Osteoblast (primary cell): ENCODE data around the gene PLXNC1. TPM values are rescaled to one million over a fixed set of nuclear protein-coding genes. Genes with fewer than 3 reads are reported as not detected.

ENCODE experiments used
- DNase-seq: peaks from one replicate; pipeline ENCODE4 v3.0.0; 2011; ENCODE audit warnings: low spot score, mixed read lengths; ENCODE audit not compliant: insufficient read length; ENCODE audit errors: missing footprints
- H2AFZ ChIP-seq: 2 replicates; pipeline ENCODE4 v1.6.0; 2011; ENCODE audit warnings: mild to moderate bottlenecking, low read length
- H3K27ac ChIP-seq: 2 replicates; pipeline ENCODE4 v1.5.1; 2011; ENCODE audit warnings: mild to moderate bottlenecking, low read depth, low read length, moderate library complexity
- H3K27me3 ChIP-seq: 2 replicates; pipeline ENCODE4 v1.6.0; 2012; ENCODE audit warnings: mild to moderate bottlenecking, control low read depth, inconsistent platforms, low read length, moderate library complexity; ENCODE audit not compliant: insufficient read depth
- H3K36me3 ChIP-seq: 2 replicates; pipeline ENCODE4 v1.5.1; 2011; ENCODE audit warnings: mild to moderate bottlenecking, low read length, control low read depth, moderate library complexity; ENCODE audit not compliant: insufficient read depth
- H3K4me1 ChIP-seq: 2 replicates; pipeline ENCODE4 v1.5.1; 2011; ENCODE audit warnings: mild to moderate bottlenecking, low read length, control low read depth, moderate library complexity; ENCODE audit not compliant: insufficient read depth
- H3K4me2 ChIP-seq: 2 replicates; pipeline ENCODE4 v1.6.0; 2011; ENCODE audit warnings: mild to moderate bottlenecking, low read length; ENCODE audit not compliant: insufficient read depth
- H3K4me3 ChIP-seq: fragments of 200-600 bp; sonication (generic); 3 replicates; pipeline ENCODE4 v1.5.1; 2012; ENCODE audit warnings: mild to moderate bottlenecking, low read length, inconsistent platforms; ENCODE audit not compliant: insufficient read depth
- H3K79me2 ChIP-seq: 2 replicates; pipeline ENCODE4 v1.6.0; 2012; ENCODE audit warnings: mild to moderate bottlenecking, low read length, control low read depth, inconsistent platforms; ENCODE audit not compliant: insufficient read depth
- H3K9me3 ChIP-seq: 2 replicates; pipeline ENCODE4 v1.5.1; 2011; ENCODE audit warnings: low read depth, low read length, control low read depth
- H4K20me1 ChIP-seq: 2 replicates; pipeline ENCODE4 v1.6.0; 2012; ENCODE audit warnings: mild to moderate bottlenecking, low read length, control low read depth; ENCODE audit not compliant: insufficient read depth
- total RNA-seq: library from RNA; depleted of rRNA; stranded (reverse); fragments of >200 nt; gene quantifications from 2 replicates; pipeline ENCODE4 v1.2.3, GENCODE V29; 2012
- TF ChIP-seq, protein P1 (sequence below): IDR thresholded peaks from 2 replicates; pipeline ENCODE4 v1.5.1; 2011; ENCODE audit warnings: mild to moderate bottlenecking, low read depth, low read length, moderate library complexity; ENCODE audit errors: extremely low read depth

PLXNC1 gene
- total RNA-seq, 1 donor: 3.3 TPM

DNA sequence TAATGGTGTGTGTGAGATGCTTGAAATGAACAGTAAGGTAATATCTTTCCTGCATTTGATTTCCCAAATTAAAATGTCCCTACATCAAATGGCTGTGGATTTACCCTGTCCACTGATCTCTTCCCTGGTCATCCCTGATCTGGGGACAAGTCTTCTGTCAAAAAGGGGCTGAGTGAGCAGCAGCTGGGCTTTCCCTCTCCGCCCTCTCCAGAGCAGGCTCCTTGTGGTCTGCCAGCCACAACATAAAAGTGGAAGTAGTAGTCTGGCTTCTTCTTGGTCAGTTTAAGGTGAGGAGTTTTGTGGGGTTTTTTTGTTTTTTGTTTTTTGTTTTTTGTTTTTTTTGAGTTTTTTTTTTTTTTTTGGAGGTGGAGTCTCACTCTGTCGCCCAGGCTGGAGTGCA is 25.2 kb upstream of the PLXNC1 start:
- peaks cover 57% of the 10 kb centered on the region for H3K27me3 ChIP-seq
- no peak overlapping the region for H3K4me2 ChIP-seq
- H3K36me3 ChIP-seq: no peaks in the 10 kb centered on the region
- H3K4me1 ChIP-seq: no peaks in the 10 kb centered on the region
- H3K4me3 ChIP-seq: no peak overlapping the region
- H3K27ac ChIP-seq: no peak overlapping the region
- TF ChIP-seq, protein P1, sequence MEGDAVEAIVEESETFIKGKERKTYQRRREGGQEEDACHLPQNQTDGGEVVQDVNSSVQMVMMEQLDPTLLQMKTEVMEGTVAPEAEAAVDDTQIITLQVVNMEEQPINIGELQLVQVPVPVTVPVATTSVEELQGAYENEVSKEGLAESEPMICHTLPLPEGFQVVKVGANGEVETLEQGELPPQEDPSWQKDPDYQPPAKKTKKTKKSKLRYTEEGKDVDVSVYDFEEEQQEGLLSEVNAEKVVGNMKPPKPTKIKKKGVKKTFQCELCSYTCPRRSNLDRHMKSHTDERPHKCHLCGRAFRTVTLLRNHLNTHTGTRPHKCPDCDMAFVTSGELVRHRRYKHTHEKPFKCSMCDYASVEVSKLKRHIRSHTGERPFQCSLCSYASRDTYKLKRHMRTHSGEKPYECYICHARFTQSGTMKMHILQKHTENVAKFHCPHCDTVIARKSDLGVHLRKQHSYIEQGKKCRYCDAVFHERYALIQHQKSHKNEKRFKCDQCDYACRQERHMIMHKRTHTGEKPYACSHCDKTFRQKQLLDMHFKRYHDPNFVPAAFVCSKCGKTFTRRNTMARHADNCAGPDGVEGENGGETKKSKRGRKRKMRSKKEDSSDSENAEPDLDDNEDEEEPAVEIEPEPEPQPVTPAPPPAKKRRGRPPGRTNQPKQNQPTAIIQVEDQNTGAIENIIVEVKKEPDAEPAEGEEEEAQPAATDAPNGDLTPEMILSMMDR: no peak
- no peak overlapping the region for H2AFZ ChIP-seq
- H3K79me2 ChIP-seq: no peaks in the 10 kb centered on the region
- no peaks in the 10 kb centered on the region for H3K9me3 ChIP-seq
- H4K20me1 ChIP-seq: no peaks in the 10 kb centered on the region
- no peak for DNase-seq

DNA sequence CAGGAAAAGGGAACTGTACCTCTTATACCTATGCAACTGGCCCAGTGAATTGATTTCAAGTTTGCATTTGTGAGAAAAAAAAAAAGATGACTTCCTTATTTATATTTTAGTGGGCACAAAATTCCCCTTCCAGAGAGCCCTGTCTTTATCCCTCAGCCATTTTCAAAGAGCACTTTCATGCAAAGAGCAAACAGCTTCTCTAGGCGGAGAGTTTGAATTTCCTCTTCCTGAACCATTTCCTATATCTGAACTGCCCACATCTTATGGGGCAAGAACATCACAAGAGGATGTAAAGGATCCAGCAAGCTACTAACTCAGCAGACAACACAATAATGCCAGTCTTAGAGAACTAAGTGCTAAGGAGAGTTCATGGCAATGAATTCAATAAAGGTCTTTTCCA is 22.3 kb upstream of the PLXNC1 start:
- Histone ChIP-seq H3K27ac (no peak overlapping the region), H3K36me3 (no peaks in the 10 kb centered on the region), H3K4me2 (no peak overlapping the region), H3K4me3 (no peak overlapping the region), H4K20me1 (no peaks in the 10 kb centered on the region), H3K4me1 (no peaks in the 10 kb centered on the region), H3K27me3 (peaks cover 64% of the 10 kb centered on the region), H3K79me2 (no peaks in the 10 kb centered on the region), H2AFZ (no peak overlapping the region), H3K9me3 (no peaks in the 10 kb centered on the region)
- TF ChIP-seq, protein P1: no peak
- DNase-seq: no peak

DNA sequence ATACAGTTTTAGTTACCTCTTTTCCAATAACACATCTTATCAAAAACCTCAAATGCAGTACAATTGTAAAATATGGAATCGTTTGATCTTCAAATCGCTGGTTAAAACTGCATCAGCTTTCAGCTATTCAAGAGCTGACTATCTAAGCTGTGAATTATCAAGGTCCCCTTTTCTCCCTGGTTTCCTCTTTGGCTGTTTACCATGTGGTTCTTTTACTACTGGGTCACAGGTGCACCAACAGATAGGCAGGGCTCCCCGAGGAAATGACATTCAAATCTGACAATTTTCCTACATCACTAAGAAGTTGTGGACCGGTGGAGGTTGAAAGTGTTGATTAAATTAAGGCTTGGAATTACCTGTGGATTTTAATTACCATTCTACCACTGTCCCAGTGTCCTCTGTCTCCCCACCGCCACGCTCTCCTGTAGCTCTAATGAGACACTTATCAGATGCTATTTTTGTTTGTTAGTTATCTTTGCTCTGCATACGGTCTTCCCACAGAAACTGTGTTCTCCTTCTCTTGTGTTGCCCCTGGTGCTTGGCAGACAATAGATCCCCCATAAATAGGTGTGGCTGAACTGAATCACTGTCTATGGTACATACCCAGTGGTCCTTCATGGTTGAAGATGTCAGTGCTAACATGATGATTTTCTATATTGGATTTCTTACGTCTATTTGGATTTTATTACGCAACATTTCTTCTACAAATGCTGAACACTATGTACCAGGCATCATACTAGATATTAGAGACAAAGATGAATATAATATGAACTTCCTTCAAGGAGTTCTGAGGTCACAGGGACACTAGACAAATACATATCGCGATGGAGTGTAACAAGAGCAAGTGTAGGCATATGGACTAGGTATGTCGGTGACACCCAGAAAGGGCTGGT is 20.9 kb upstream of the PLXNC1 start:
- TF ChIP-seq, protein P1: no peak
- no peak overlapping the region for H3K27ac ChIP-seq
- no peaks in the 10 kb centered on the region for H3K4me1 ChIP-seq

DNA sequence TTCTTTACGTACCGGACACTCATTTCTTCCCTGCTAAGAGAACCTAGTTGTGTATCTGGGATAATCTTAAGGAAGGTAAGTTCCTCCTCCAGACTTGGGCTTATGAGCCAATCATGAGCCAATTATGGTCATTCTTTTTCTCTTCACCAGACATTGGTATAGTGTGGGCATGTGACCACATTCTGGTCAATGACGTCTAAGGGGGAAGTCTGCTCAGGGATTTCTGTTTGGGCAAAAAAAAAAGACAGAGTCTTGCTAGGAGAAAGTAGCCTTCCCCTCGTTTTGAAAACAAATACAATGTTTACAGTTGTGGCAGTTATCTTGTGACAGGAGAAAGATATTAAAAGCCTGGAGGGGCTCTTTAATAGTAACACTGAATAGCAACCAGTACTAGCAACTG is 20.1 kb upstream of the PLXNC1 start:
- H3K4me1 ChIP-seq: no peaks in the 10 kb centered on the region
- H3K27ac ChIP-seq: no peak overlapping the region
- no peaks in the 10 kb centered on the region for H4K20me1 ChIP-seq
- no peaks in the 10 kb centered on the region for H3K79me2 ChIP-seq
- no peak overlapping the region for H2AFZ ChIP-seq
- TF ChIP-seq, protein P1: no peak
- DNase-seq: no peak
- H3K27me3 ChIP-seq: peaks cover 54% of the 10 kb centered on the region
- no peak overlapping the region for H3K4me3 ChIP-seq
- H3K36me3 ChIP-seq: no peaks in the 10 kb centered on the region
- H3K9me3 ChIP-seq: no peaks in the 10 kb centered on the region
- H3K4me2 ChIP-seq: no peak overlapping the region

More for the DNA sequence above, 20.9 kb upstream of the PLXNC1 start:
- Histone ChIP-seq H3K36me3 (no peaks in the 10 kb centered on the region), H3K4me3 (no peak overlapping the region), H3K79me2 (no peaks in the 10 kb centered on the region), H4K20me1 (no peaks in the 10 kb centered on the region), H3K27me3 (peaks cover 54% of the 10 kb centered on the region), H3K9me3 (no peaks in the 10 kb centered on the region), H3K4me2 (no peak overlapping the region), H2AFZ (no peak overlapping the region)
- DNase-seq: no peak
